ENCODE data around the gene PTPN18. TPM values are rescaled to one million over a fixed set of nuclear protein-coding genes. Genes with fewer than 3 reads are reported as not detected.

PTPN18 gene
- total RNA-seq, 1 donor from 2014 or later, result 26.0 TPM

DNA sequence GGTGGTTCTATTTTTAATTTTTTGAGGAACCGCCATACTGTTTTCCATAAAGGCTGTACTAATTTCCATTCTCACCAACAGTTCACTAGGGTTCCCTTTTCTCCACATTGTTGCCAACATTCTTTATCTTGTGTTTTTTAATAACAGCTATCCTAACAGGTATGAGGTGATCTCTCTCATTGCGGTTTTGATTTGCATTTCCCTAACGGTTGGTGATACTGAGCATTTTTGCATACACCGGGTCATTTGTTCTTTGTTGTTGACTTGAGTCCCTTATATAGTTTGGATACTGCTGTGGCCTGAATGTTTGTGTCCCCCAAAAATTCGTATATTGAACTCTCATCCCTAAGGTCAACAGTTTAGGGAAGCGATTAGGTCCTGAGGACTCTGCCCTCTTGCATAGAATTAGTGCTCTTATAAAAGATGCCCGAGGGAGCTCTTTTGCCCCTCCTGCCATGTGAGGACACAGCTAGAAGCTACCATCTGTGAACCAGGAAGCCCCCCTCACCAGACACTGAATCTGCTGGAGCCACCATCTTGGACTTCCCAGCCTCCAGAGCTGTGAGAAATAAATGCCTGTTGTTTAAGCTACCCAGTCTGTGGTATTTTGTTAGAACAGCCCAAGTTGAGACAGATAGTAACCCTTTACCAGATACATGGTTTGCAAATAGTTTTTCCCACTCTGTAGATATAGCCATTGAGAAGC lies 8.5 kb upstream of the PTPN18 start:
- H3K36me3 ChIP-seq, result peaks cover 0 to 44% of the 10 kb centered on the region in 2 donors
- no peak overlapping the region for H3K4me3 ChIP-seq
- DNase-seq (ENCODE audit: extremely low spot score in 2 of 2), result no peak
- no peaks in the 10 kb centered on the region for H3K9me3 ChIP-seq
- H3K4me1 ChIP-seq, result peaks cover 16% of the 10 kb centered on the region
- no peak overlapping the region for H3K27ac ChIP-seq
- intact Hi-C loops (cut with DNase I), result loop anchor here (10.0 kb wide), 1 partner anchor 163 kb away; the partner anchor contains the start of genes MZT2B and SMPD4
- H3K27me3 ChIP-seq, result no peaks in the 10 kb centered on the region
- TF ChIP-seq POLR2A (IDR thresholded peaks at IDR 0.05) (no peak), POLR2AphosphoS5 (IDR thresholded peaks at IDR 0.05; ENCODE audit: insufficient read depth in 1 of 2, low read depth in 1 of 2) (no peak), CTCF (IDR thresholded peaks at IDR 0.05) (no peak)

GRCh38 chr2:130349174-130349573 lies 6.7 kb upstream of the PTPN18 start:
- no peak overlapping the region for H3K4me3 ChIP-seq
- intact Hi-C loops (cut with DNase I), result loop anchor here (10.0 kb wide), 1 partner anchor 164 kb away; the partner anchor contains the start of genes MZT2B and SMPD4
- no peak for DNase-seq (ENCODE audit: extremely low spot score in 2 of 2)
- peaks cover 0 to 44% of the 10 kb centered on the region in 2 donors for H3K36me3 ChIP-seq
- H3K9me3 ChIP-seq, result no peaks in the 10 kb centered on the region
- H3K4me1 ChIP-seq, result peaks cover 8% of the 10 kb centered on the region
- no peak for TF ChIP-seq POLR2AphosphoS5 (IDR thresholded peaks at IDR 0.05; ENCODE audit: insufficient read depth in 1 of 2, low read depth in 1 of 2)
- TF ChIP-seq POLR2A (IDR thresholded peaks at IDR 0.05), result no peak
- TF ChIP-seq CTCF (IDR thresholded peaks at IDR 0.05), result no peak
- no peak overlapping the region for H3K27ac ChIP-seq
- H3K27me3 ChIP-seq, result no peaks in the 10 kb centered on the region

DNA sequence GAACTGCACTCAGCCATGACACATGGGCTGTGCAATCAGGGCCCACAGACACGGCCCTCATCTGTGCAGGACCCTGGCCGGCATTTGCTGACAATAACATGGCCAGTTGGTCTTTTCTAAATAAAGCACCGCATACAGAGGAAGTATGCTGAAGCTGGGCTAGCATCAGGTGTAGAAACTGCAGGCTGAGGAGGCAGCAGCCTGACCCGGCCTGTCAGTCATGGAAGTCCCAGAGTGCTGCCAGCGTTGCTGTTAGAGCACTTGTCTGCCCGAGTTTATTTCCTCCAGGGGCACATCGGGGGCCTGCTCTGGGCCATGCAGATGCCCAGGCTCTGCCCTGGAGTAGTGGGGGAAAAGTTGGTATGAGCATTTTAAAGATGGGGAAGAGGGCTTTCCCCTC lies 4.1 kb upstream of the PTPN18 start:
- TF ChIP-seq CTCF (IDR thresholded peaks at IDR 0.05), result no peak
- TF ChIP-seq POLR2A (IDR thresholded peaks at IDR 0.05), result no peak
- no peak for TF ChIP-seq POLR2AphosphoS5 (IDR thresholded peaks at IDR 0.05; ENCODE audit: insufficient read depth in 1 of 2, low read depth in 1 of 2)
- no peak overlapping the region for H3K4me3 ChIP-seq
- no peak overlapping the region for H3K27ac ChIP-seq
- DNase-seq (ENCODE audit: extremely low spot score in 2 of 2), result peak in 1 of 2 donors; percentile 77
- intact Hi-C loops (cut with DNase I), result no loop called here
- H3K27me3 ChIP-seq, result no peaks in the 10 kb centered on the region
- no peaks in the 10 kb centered on the region for H3K9me3 ChIP-seq
- H3K4me1 ChIP-seq, result peaks cover 22% of the 10 kb centered on the region
- peaks cover 0 to 19% of the 10 kb centered on the region in 2 donors for H3K36me3 ChIP-seq

GRCh38 chr2:130352237-130352636 lies 3.6 kb upstream of the PTPN18 start:
- no peak for TF ChIP-seq POLR2A (IDR thresholded peaks at IDR 0.05)
- TF ChIP-seq POLR2AphosphoS5 (IDR thresholded peaks at IDR 0.05; ENCODE audit: insufficient read depth in 1 of 2, low read depth in 1 of 2), result no peak
- no peak for TF ChIP-seq CTCF (IDR thresholded peaks at IDR 0.05)
- Histone ChIP-seq H3K36me3 (peaks cover 0 to 14% of the 10 kb centered on the region in 2 donors), H3K9me3 (no peaks in the 10 kb centered on the region), H3K4me1 (peaks cover 26% of the 10 kb centered on the region), H3K27me3 (no peaks in the 10 kb centered on the region), H3K27ac (no peak overlapping the region), H3K4me3 (no peak overlapping the region)
- no peak for DNase-seq (ENCODE audit: extremely low spot score in 2 of 2)
- intact Hi-C loops (cut with DNase I), result no loop called here

Measured in vagina (tissue), 2 donors.